Stimulated activated CD4-positive, alpha-beta T cell treated with anti-CD3 and anti-CD28 coated beads, Interleukin-1b, Interleukin-23, amount 100 ng/mL, for 24 hours (primary cell): ENCODE data around the gene ADGRB2.
A peak's percentile ranks its signal among the peaks of the same experiment; 100 is the strongest.

Experiments used
- DNase-seq, 4 experiments: peaks; one replicate each; pipeline ENCODE4 v3.0.0-alpha.2; 2020; ENCODE audit warnings: low read depth in 4 of 4, low spot score in 1 of 4

Gene ADGRB2, protein sequence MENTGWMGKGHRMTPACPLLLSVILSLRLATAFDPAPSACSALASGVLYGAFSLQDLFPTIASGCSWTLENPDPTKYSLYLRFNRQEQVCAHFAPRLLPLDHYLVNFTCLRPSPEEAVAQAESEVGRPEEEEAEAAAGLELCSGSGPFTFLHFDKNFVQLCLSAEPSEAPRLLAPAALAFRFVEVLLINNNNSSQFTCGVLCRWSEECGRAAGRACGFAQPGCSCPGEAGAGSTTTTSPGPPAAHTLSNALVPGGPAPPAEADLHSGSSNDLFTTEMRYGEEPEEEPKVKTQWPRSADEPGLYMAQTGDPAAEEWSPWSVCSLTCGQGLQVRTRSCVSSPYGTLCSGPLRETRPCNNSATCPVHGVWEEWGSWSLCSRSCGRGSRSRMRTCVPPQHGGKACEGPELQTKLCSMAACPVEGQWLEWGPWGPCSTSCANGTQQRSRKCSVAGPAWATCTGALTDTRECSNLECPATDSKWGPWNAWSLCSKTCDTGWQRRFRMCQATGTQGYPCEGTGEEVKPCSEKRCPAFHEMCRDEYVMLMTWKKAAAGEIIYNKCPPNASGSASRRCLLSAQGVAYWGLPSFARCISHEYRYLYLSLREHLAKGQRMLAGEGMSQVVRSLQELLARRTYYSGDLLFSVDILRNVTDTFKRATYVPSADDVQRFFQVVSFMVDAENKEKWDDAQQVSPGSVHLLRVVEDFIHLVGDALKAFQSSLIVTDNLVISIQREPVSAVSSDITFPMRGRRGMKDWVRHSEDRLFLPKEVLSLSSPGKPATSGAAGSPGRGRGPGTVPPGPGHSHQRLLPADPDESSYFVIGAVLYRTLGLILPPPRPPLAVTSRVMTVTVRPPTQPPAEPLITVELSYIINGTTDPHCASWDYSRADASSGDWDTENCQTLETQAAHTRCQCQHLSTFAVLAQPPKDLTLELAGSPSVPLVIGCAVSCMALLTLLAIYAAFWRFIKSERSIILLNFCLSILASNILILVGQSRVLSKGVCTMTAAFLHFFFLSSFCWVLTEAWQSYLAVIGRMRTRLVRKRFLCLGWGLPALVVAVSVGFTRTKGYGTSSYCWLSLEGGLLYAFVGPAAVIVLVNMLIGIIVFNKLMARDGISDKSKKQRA (N-terminal part only)

DNA sequence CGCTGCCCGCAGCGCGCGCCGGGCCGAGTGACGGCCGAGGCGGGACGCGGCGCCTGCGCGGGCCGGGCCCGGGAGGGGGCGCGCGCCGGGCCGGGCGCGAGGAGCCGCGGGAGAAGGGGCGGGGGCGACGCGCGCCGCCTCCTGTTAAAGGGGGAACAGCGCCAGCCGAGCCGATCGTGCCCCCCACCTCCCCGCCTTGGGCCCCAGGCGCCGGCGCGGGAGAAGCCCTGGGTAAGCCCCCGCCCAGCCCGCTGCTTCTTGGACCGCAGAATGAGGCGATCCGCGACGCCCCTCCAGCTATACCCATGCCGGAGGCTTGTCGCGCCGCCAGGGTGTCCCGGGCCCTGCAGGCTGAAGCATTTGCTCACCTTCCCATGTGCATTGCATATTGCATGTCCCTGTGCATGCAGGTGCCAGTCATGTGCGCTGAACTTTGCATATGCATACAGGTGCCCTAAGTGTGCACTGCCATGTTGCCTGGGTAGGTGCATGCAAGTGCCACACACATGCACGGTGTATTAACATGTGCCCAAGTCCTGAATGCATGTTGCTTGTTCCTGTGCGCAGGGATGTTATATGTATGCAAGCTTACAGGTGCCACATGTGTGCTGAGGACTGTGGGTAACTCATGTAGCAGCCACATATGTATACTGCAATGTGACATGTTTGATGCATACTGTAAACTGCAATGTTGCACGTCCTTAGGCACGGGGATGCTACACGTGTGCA is at the start of gene ADGRB2:
TSS of gene ADGRB2 (minus strand) at position 29 of the 729 bp plus-strand sequence. CDS start 7,119 bp downstream, outside the sequence.
- DNase-seq: no peak

- DNase-seq: no peak
Observed at GRCh38 chr1:31812158-31812829, 48.2 kb upstream of the ADGRB2 start.

DNA sequence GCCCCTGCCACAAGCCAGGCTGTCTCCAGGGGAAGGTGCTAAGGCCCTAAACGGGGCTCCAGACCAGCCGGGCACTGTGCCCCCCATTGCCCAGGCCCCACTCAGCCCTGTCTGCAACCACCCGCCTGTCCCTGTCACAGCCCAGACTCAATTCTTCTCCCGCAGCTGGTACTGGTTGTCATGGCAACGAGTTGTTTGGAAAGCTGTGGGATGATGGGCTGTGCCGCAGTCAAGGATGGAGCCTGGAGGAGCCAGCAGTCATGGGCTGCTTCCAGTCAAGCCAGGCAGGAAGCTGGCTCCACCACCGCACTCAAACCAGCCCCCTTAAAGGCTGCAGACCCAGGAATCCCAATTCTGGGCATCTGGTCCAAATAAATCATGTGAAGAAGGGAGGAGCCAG is 47.5 kb upstream of the ADGRB2 start:
- no peak for DNase-seq

- DNase-seq: no peak
Observed at GRCh38 chr1:31809698-31810097, 45.6 kb upstream of the ADGRB2 start.

DNA sequence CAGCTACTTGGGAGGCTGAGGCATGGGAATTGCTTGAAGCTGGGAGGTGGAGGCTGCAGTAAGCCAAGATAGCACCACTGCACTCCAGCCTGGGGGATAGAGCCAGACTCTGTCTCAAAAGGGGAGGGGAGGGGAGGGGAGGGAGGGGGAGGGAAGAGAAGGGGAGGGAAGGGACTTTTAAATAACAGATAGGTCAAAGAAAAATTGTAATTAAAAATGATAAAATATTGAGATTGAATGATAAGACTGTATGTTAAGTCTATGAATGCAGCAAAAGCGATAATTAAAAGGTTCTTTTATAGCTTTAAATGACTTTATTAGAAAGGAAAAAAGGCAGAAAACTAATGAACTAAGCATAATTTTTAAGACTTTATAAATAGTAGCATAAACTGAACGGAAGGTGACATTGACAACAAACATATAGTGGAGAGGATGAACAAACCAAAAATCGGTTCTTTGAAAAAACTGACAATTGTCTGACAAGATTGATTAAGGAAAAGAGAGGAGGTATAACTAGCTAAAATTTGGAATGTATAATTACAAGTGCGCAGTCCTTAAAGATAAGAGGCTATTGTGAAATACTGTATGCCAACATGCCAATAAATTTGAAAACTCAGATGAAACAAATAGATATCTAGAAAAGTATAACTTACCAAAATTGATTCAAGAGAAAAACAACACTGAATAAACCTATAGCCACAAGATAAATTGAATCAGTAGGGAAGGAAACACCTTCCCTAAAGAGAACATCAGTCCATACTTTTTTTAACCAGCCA is 43.3 kb upstream of the ADGRB2 start:
- DNase-seq: no peak

GRCh38 chr1:31805318-31805717 is 41.2 kb upstream of the ADGRB2 start:
- DNase-seq: no peak

DNA sequence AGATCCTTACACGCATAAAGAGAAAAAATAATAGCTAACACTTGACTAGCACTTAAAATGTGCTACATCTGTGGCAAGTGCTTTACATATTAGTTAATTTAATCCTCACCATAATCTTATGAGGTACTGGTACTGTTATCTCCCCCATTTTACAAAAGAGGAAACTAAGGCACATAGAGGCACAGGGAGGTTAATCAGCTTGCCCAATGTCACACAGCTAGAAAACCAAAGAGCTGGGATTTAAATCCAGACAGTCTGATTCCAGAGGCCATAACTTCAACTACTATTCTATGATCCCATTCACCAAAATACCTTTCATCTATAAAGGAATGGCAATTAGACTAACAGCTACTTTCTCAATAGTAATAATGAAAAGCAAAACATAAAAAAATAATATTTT is 40.0 kb upstream of the ADGRB2 start:
- DNase-seq: no peak

GRCh38 chr1:31803610-31804009 is 39.5 kb upstream of the ADGRB2 start:
- no peak for DNase-seq

DNA sequence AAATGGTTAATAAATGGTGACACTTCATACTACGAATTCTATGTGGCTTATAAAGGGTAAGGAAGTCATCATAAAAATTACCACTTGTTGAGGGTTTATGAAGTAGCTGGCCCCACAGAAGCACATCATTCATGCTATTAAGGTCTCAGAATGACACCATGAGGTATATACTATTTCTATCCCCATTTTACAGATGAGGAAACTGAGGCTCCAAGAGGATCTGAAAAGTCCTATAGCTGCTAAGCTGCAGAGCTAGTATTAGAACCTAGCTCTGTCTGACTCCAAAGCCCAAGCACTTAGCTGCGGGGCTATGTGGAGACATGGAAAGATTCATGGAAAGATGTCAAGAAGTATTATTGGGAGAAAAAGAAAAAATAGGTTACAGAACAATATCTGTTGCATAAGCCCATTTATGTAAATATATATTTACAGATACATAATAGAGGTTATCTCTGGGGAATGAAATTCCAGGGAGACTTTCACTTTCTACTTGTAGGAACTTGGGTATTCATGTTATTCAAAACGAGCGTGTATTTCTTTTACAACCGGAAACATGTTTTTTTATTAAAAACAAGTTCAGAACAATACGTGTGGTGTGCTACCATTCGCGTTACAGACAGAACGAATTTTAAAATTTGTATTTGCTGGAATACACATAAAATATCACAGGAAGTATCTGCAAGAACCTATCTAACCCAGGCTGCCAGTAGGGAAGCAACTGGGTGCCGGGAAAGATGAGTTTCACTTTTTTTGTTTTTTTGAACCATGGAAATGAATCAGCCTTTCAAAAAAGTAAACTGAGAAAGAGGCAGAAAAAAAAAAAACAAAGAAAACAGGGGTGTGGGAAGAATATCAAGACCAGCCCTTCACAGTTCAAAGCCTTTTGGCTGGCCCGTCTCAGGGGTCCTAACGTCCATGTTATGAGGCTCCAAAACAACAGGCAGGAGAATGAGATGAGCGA is 38.3 kb upstream of the ADGRB2 start:
- no peak for DNase-seq

GRCh38 chr1:31801458-31801857 is 37.3 kb upstream of the ADGRB2 start:
- no peak for DNase-seq

DNA sequence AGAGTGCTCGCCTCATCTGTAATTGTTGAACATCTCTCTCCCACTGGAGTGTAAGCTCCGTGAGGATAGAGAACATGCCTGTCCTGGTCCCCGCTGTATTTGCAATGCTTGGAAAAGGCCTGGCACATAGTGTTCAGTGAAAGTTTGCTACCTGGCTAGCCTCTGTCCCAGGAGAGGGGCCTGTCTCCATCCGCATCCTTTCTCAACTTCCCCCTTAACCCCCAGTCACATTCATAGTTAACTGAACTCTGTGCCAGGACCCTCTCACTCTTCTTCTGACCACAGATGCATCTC is 36.5 kb upstream of the ADGRB2 start:
- no peak for DNase-seq

GRCh38 chr1:31799895-31800673 is 35.9 kb upstream of the ADGRB2 start:
- DNase-seq: no peak

DNA sequence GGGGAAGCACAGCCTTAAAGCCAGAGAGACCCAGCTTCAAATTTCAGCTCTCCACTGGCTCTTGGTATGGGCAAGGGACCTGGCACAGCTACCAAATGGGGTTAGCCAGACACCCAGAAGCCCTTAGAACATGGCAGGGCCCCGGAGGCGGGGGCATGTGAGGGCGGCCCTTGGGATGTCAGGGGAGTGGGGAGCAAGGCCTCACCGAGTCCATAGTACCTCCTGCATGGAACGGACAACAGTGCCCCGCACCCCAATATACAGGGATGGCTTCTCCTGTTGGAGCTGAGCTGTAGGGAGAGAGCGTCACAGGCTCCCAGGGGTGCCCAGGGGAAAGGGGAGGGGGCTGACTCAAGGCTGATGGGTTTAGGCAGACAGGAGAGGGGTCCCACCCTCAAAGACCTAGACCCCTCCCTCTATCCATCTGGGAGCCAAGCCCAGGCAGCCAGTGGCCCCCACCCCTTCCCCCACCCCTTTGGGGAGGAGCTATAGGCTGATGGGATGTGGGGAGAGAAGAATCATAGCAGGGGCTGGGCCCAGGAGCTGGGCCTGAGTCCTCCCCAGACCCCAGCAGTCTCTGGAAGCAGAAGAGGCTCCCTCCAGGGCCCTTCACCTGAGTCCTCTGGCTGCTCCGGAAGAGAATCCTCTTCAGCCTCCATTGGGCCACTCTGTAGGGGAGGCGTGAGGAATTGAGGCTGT is 35.2 kb upstream of the ADGRB2 start:
- DNase-seq: no peak

DNA sequence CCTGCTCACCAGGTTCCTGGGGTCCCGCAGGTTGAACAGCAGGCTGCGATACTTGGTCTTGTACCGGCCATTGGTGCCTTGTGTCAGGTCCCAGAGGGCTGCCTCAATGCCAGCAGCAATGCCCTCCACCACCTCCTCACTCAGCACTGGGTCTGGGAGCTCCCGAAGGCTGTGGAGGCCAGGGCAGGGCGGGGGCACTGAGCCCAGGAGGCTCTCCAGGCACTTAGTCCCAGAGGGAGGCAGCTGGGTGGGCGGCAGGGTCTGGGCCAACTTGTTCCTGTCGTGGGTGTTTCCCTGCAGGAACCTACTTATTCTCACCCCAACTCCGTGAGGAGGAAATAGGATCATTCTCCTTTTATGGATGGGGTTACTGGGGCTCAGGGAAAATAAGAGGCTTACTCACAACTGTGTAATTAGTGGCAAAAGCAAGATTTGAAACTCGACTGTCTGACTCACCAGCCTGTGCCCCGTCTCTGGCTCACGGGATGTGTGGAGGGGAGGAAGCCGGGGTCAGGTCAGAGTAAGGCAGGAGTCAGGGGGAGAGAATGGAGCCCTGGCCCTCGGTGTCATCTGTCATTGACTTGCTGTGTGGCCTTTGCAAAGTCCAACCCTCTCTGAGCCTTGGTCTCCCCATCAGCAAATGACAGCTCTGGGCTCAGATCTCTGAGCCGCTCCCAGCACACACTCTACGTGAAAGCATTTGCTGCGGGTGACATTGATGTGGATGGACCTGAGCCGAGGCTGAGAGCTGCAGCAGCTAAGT is 34.5 kb upstream of the ADGRB2 start:
- peak in 1 of 4 experiments; percentile 40 for DNase-seq

DNA sequence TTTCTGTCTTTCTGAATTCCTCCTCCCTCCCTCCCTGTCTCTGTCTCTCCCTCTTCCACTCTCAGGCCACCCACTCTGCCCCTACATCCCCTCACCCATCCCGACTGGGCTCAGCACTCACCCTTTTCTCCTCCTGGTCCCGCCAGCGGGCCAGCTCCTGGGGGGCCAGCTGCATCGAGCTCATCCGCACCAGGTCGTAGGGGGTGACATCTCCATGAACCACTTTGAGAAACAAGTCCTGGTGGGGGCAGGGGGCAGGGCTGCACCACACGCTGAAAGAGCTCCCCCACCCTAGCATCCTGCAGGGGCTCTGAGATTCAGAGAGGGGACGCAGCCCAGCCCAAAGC is 33.9 kb upstream of the ADGRB2 start:
- DNase-seq: no peak

GRCh38 chr1:31797216-31797615 is 33.1 kb upstream of the ADGRB2 start:
- no peak for DNase-seq

DNA sequence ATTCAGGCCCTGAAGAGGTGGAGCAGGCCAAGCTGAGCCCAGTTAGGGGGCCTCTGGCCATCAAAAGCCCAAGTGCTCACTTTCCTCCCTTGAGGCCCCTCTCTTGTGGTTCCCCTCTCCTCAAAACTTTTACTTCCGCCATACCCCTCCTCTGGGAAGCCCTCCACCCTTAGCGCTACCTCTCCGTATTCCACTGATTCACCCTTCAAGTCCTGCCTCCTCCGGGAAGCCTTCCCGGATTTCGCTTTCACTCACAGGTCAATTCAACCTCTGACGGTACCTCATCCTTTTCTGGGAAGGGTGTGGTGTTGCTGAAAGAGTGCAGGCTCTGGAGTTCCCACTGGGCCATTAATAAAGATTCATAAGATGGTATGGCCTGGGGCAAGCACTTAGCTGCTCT is 32.6 kb upstream of the ADGRB2 start:
- DNase-seq: no peak
